GM06990 (cell line): ENCODE data around the gene PRRT1B.

Experiments
- DNase-seq: peaks from one replicate; pipeline ENCODE4 v3.0.0-alpha.2; 2011; ENCODE audit not compliant: insufficient read length; ENCODE audit errors: extremely low read depth
- H3K27me3 ChIP-seq: replicated peaks from 2 replicates; pipeline ENCODE4 v1.6.0; 2011; ENCODE audit warnings: low read length; ENCODE audit not compliant: control insufficient read depth, insufficient read depth
- H3K36me3 ChIP-seq: 2 replicates; pipeline ENCODE4 v1.5.1; 2011; ENCODE audit warnings: low read length; ENCODE audit not compliant: control insufficient read depth, insufficient read depth
- H3K4me3 ChIP-seq: replicated peaks from 2 replicates; pipeline ENCODE4 v1.5.1; 2011; ENCODE audit warnings: low read depth, mild to moderate bottlenecking, control low read depth, low read length
- CTCF ChIP-seq: IDR thresholded peaks from 2 replicates; pipeline ENCODE4 v1.5.1; 2011; ENCODE audit warnings: low read length, control low read depth, mild to moderate bottlenecking, inconsistent platforms; ENCODE audit not compliant: insufficient read depth, poor library complexity, severe bottlenecking

Gene PRRT1B

GRCh38 chr9:131545003-131545785 is at the start of gene PRRT1B:
TSS of gene PRRT1B (plus strand) at chr9:131545523. CDS start at chr9:131545616, 93 bp downstream.
- Histone ChIP-seq H3K36me3 (no peaks in the 10 kb centered on the region), H3K27me3 (no peaks in the 10 kb centered on the region), H3K4me3 (no peak within 1 kb of the TSS)
- no peak for DNase-seq
- no peak for TF ChIP-seq CTCF

GRCh38 chr9:131495785-131496184 is 49.5 kb upstream of the PRRT1B start:
- Histone ChIP-seq H3K27me3 (no peaks in the 10 kb centered on the region), H3K4me3 (no peak overlapping the region), H3K36me3 (peaks cover 61% of the 10 kb centered on the region)
- DNase-seq = no peak
- no peak for TF ChIP-seq CTCF

GRCh38 chr9:131496844-131497405 is 48.4 kb upstream of the PRRT1B start:
- no peak overlapping the region for H3K4me3 ChIP-seq
- TF ChIP-seq CTCF = no peak
- no peaks in the 10 kb centered on the region for H3K27me3 ChIP-seq
- peaks cover 50% of the 10 kb centered on the region for H3K36me3 ChIP-seq
- DNase-seq = no peak

GRCh38 chr9:131499254-131499767 is 46.0 kb upstream of the PRRT1B start:
- peaks cover 29% of the 10 kb centered on the region for H3K36me3 ChIP-seq
- no peak for DNase-seq
- H3K4me3 ChIP-seq = no peak overlapping the region
- H3K27me3 ChIP-seq = no peaks in the 10 kb centered on the region
- no peak for TF ChIP-seq CTCF

- no peak for TF ChIP-seq CTCF
- H3K36me3 ChIP-seq = peaks cover 23% of the 10 kb centered on the region
- no peaks in the 10 kb centered on the region for H3K27me3 ChIP-seq
- no peak for DNase-seq
- H3K4me3 ChIP-seq = no peak overlapping the region
These were observed 44.9 kb upstream of the PRRT1B start for GRCh38 chr9:131500377-131500776.
